RWPE2 (cell line): ENCODE data around the gene TMEM88.
A peak's percentile ranks its signal among the peaks of the same experiment; 100 is the strongest.

ENCODE experiments used
- ATAC-seq: fragments of 200-7000 bp; cut with Tn5 transposase; 3 replicates; pipeline ENCODE4 v1.9.1; 2021; ENCODE audit warnings: low read depth
- DNase-seq: peaks from one replicate; pipeline ENCODE4 v3.0.0-alpha.2; 2020; ENCODE audit warnings: low spot score
- H3K27ac ChIP-seq: fragments of 450-650 bp; 2 replicates; pipeline ENCODE4 v1.5.1; 2017; ENCODE audit warnings: mild to moderate bottlenecking; ENCODE audit not compliant: poor library complexity, severe bottlenecking
- H3K27me3 ChIP-seq: fragments of 250-450 bp; sonication (Bioruptor Pico); 2 replicates; pipeline ENCODE4 v1.5.1; 2021; ENCODE audit warnings: mild to moderate bottlenecking, moderate library complexity; ENCODE audit not compliant: insufficient read depth, poor library complexity, severe bottlenecking
- H3K36me3 ChIP-seq: fragments of 250-450 bp; sonication (Bioruptor Pico); 2 replicates; pipeline ENCODE4 v1.5.1; 2020; ENCODE audit warnings: low read depth, mild to moderate bottlenecking, moderate library complexity
- H3K4me1 ChIP-seq: fragments of 250-450 bp; sonication (Bioruptor Pico); 2 replicates; pipeline ENCODE4 v1.5.1; 2021; ENCODE audit warnings: mild to moderate bottlenecking, moderate library complexity; ENCODE audit not compliant: insufficient read depth, poor library complexity, severe bottlenecking
- H3K4me3 ChIP-seq: fragments of 250-450 bp; sonication (Bioruptor Pico); 2 replicates; pipeline ENCODE4 v1.5.1; 2021; ENCODE audit warnings: mild to moderate bottlenecking, moderate library complexity; ENCODE audit not compliant: severe bottlenecking
- H3K9me3 ChIP-seq: fragments of 250-450 bp; sonication (Bioruptor Pico); 2 replicates; pipeline ENCODE4 v1.5.1; 2021; ENCODE audit warnings: mild to moderate bottlenecking, moderate library complexity; ENCODE audit not compliant: severe bottlenecking
- CTCF ChIP-seq: fragments of 450-650 bp; IDR thresholded peaks from one replicate; pipeline ENCODE4 v1.5.1; 2017; ENCODE audit warnings: mild to moderate bottlenecking, moderate library complexity; ENCODE audit not compliant: poor library complexity, severe bottlenecking

Gene TMEM88

GRCh38 chr17:7884581-7885366 is 29.9 kb downstream of the TMEM88 start:
- H3K4me3 ChIP-seq: peak overlapping the region; percentile 47
- peak overlapping the region; percentile 94 for H3K27ac ChIP-seq
- DNase-seq (no peak), ATAC-seq (no peak)
- no peaks in the 10 kb centered on the region for H3K9me3 ChIP-seq
- H3K36me3 ChIP-seq: peaks cover 29% of the 10 kb centered on the region
- no peak for TF ChIP-seq CTCF
- no peaks in the 10 kb centered on the region for H3K27me3 ChIP-seq
- peaks cover 27% of the 10 kb centered on the region for H3K4me1 ChIP-seq

GRCh38 chr17:7885367-7886226 is 30.7 kb downstream of the TMEM88 start:
- Histone ChIP-seq H3K27ac (peak overlapping the region; percentile 94), H3K27me3 (no peaks in the 10 kb centered on the region), H3K4me1 (peaks cover 27% of the 10 kb centered on the region), H3K36me3 (peaks cover 29% of the 10 kb centered on the region), H3K4me3 (peak overlapping the region; percentile 47), H3K9me3 (no peaks in the 10 kb centered on the region)
- DNase-seq: no peak
- no peak for ATAC-seq
- no peak for TF ChIP-seq CTCF

- peak overlapping the region; percentile 47 for H3K4me3 ChIP-seq
- peak overlapping the region; percentile 94 for H3K27ac ChIP-seq
- H3K4me1 ChIP-seq: peaks cover 27% of the 10 kb centered on the region
- DNase-seq (no peak), ATAC-seq (peak; percentile 3; the same call in 1 of the 3 replicates)
- no peaks in the 10 kb centered on the region for H3K9me3 ChIP-seq
- H3K27me3 ChIP-seq: no peaks in the 10 kb centered on the region
- H3K36me3 ChIP-seq: peaks cover 29% of the 10 kb centered on the region
- no peak for TF ChIP-seq CTCF
Measured at GRCh38 chr17:7886227-7887037, 31.6 kb downstream of the TMEM88 start.

- DNase-seq (no peak), ATAC-seq (peak; percentile 6; the same call in 2 of the 3 replicates)
- no peaks in the 10 kb centered on the region for H3K27me3 ChIP-seq
- peaks cover 23% of the 10 kb centered on the region for H3K36me3 ChIP-seq
- peaks cover 27% of the 10 kb centered on the region for H3K4me1 ChIP-seq
- peak overlapping the region; percentile 47 for H3K4me3 ChIP-seq
- TF ChIP-seq CTCF: no peak
- peak overlapping the region; percentile 94 for H3K27ac ChIP-seq
- H3K9me3 ChIP-seq: no peaks in the 10 kb centered on the region
Measured at GRCh38 chr17:7887038-7887481, 32.2 kb downstream of the TMEM88 start.
